PC-3 (cell line): ENCODE measurements around the gene DLGAP1.

Source experiments
- EZH2phosphoT487 ChIP-seq: fragments of 300-600 bp; sonication (generic); IDR thresholded peaks from 2 replicates; pipeline ENCODE4 v1.6.1; 2018; ENCODE audit warnings: mild to moderate bottlenecking, antibody characterized with exemption, low read length, borderline replicate concordance
- TF ChIP-seq, protein P1 (sequence below): fragments of 300-600 bp; sonication (generic); conservative IDR thresholded peaks from 2 replicates; pipeline ENCODE4 v1.5.1; 2017; ENCODE audit warnings: antibody characterized with exemption, low read depth, mild to moderate bottlenecking, low read length

DNA sequence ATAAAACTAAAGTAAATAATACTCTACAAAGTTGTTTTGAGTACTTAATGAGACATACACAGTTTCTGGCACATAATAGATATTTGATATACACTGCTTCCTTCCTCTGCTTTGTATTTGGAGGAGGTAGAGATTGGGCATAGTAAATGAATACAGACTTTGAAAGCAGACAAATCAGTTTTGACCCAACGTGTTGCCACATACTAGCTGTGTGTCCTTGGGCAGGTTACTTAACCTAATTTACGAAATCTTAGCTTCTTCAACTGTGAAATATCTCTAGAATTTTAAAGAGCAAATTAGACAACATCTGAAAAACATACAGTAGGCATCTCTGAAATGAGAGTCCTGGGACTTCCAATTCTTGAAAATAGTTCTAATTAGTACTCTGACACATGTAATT is 579.7 kb downstream of the DLGAP1 start:
- TF ChIP-seq EZH2phosphoT487 = no peak
- TF ChIP-seq, protein P1, sequence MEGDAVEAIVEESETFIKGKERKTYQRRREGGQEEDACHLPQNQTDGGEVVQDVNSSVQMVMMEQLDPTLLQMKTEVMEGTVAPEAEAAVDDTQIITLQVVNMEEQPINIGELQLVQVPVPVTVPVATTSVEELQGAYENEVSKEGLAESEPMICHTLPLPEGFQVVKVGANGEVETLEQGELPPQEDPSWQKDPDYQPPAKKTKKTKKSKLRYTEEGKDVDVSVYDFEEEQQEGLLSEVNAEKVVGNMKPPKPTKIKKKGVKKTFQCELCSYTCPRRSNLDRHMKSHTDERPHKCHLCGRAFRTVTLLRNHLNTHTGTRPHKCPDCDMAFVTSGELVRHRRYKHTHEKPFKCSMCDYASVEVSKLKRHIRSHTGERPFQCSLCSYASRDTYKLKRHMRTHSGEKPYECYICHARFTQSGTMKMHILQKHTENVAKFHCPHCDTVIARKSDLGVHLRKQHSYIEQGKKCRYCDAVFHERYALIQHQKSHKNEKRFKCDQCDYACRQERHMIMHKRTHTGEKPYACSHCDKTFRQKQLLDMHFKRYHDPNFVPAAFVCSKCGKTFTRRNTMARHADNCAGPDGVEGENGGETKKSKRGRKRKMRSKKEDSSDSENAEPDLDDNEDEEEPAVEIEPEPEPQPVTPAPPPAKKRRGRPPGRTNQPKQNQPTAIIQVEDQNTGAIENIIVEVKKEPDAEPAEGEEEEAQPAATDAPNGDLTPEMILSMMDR = no peak
